Pancreas (tissue), 10 donors: Measurements from ENCODE around the gene ZBTB25. TPM values are rescaled to one million over a fixed set of nuclear protein-coding genes. Genes with fewer than 3 reads are reported as not detected.

Experiments used
- ATAC-seq, 4 donors: fragments of 200-7000 bp; cut with Tn5 transposase; one replicate each; pipeline versions ENCODE4 v1.8.0 to v1.9.1; 2020; ENCODE audit warnings: mild to moderate bottlenecking in 4 of 4, moderate library complexity in 4 of 4
- DNase-seq, 6 donors: peaks; one replicate each; pipeline ENCODE4 v3.0.0-alpha.2; 2020
- FAIRE-seq: peaks from 2 replicates; lab custom pipeline; 2012; peaks lifted over from hg19 to GRCh38; lab: Jason Lieb, UNC
- H3K27ac ChIP-seq, 4 donors: fragments of 200-600 bp; sonication (generic); 1 replicate in 3 of 4; 2 replicates in 1 of 4; pipeline versions ENCODE4 v1.5.0 to v1.8.0; 2020
- H3K27me3 ChIP-seq, 4 donors: fragments of 200-600 bp; one replicate each; pipeline ENCODE4 v1.8.0; 2021
- H3K36me3 ChIP-seq, 3 donors: fragments of 200-600 bp; sonication (generic) in 1 of 3; one replicate each; pipeline versions ENCODE4 v1.5.0 to v1.8.0; 2020 to 2021
- H3K4me1 ChIP-seq, 3 donors: fragments of 200-600 bp; one replicate each; pipeline ENCODE4 v1.8.0; 2021
- H3K4me3 ChIP-seq, 4 donors: fragments of 200-600 bp; sonication (generic) in 2 of 4; one replicate each; pipeline versions ENCODE4 v1.5.0 to v1.8.0; 2020 to 2021
- H3K9me3 ChIP-seq, 4 donors: fragments of 200-600 bp; one replicate each; pipeline ENCODE4 v1.8.0; 2021
- CTCF ChIP-seq, 4 donors: fragments of 200-600 bp; sonication (generic) in 3 of 4; IDR thresholded peaks; one replicate each; pipeline versions ENCODE4 v1.5.0 to v1.8.0; 2021; ENCODE audit warnings: antibody characterized with exemption in 4 of 4
- WGBS, 2 donors: extraction: QIAGEN DNeasy Blood & Tissue Kit; methylation state at CpG; one replicate each; pipeline ENCODE4 v1.1.7; 2013; 5-methylcytosine and 5-hydroxymethylcytosine counted together
- intact Hi-C, 3 donors: fragments of 100-400 bp; cut with DNase I; formaldehyde crosslinking; loops; one replicate each; pipeline versions ENCODE4 v1.11.1 to v1.14.2; 2022
- polyA plus RNA-seq, 2 donors: library from polyadenylated mRNA; stranded (reverse); fragments of 200-250 nt; gene quantifications; one replicate each; pipeline ENCODE4 v1.2.3, GENCODE V29; 2013
- total RNA-seq, 6 donors: library from RNA; stranded (reverse); fragmentation: NEBNext Ultra II Directional in 4 of 6; extraction: Animal tissue kit (Norgen Biotek cat#: 25700) in 4 of 6; gene quantifications; one replicate each; pipeline versions ENCODE4 v1.2.1 to v1.2.4, GENCODE V29; 2021 to 2023
- donor health status: healthy with polysubstance abuse.
- donor health status: DM: no; HTN: no; CAD: no; lungs with moderate emphysema.
- donor health status: DM: no; HTN: no; CAD: no.
- donor health status: control.
- donor health status: control.
- donor health status: Bipolar disorder and iron deficiency.
- donor health status: DM: yes; HTN: yes; CAD: no.
- donor health status: DM: no; HTN: no; CAD: no.
- donor health status: DM: no; HTN: no; CAD: no.
- donor health status: DM: yes; HTN: yes; CAD: no.

The ZBTB25 gene
- total and polyA plus RNA-seq, 8 donors = 2.9 to 8.1 (median 5.6) TPM

- TF ChIP-seq CTCF (IDR thresholded peaks at IDR 0.05) = no peak
- no peak for FAIRE-seq
- Histone ChIP-seq H3K27me3 (no peaks in the 10 kb centered on the region), H3K27ac (peak overlapping the region in 1 of 4 donors; percentile 27), H3K4me3 (peak overlapping the region; percentile 50 to 85 (median 62)), H3K36me3 (no peaks in the 10 kb centered on the region), H3K9me3 (no peaks in the 10 kb centered on the region), H3K4me1 (peaks cover 4 to 10% (median 6%) of the 10 kb centered on the region in 3 donors)
- 7% methylated on average over 15 of the region's 15 CpGs for WGBS, 2 donors
- intact Hi-C loops = no loop called here
- ATAC-seq = peak; percentile 33 to 47 (median 42)
- no peak for DNase-seq
Observed at GRCh38 chr14:64465831-64466554, 37.6 kb downstream of the ZBTB25 start.

- peak; percentile 89 to 97 (median 94) for ATAC-seq
- Histone ChIP-seq H3K4me1 (peaks cover 4 to 10% (median 6%) of the 10 kb centered on the region in 3 donors), H3K27ac (peak within 1 kb of the TSS in 1 of 4 donors; percentile 27), H3K27me3 (no peaks in the 10 kb centered on the region), H3K36me3 (no peaks in the 10 kb centered on the region), H3K4me3 (peak within 1 kb of the TSS; percentile 50 to 85 (median 62)), H3K9me3 (no peaks in the 10 kb centered on the region)
- 1% methylated on average over 63 to 74 of the region's 74 CpGs for WGBS, 2 donors
- peak; percentile 60 to 88 (median 70) for DNase-seq
- intact Hi-C loops = no loop called here
- TF ChIP-seq CTCF (IDR thresholded peaks at IDR 0.05) = no peak
- FAIRE-seq = no peak
Observed at GRCh38 chr14:64465191-64465822, 38.3 kb downstream of the ZBTB25 start, which contains the start of gene AKAP5. AKAP5 (plus strand) TSS chr14:64465499; CDS start chr14:64468395, 2,896 bp downstream.

GRCh38 chr14:64464651-64465050 lies 39.0 kb downstream of the ZBTB25 start:
- H3K4me3 ChIP-seq = peak overlapping the region; percentile 50 to 85 (median 62)
- TF ChIP-seq CTCF (IDR thresholded peaks at IDR 0.05) = no peak
- no peaks in the 10 kb centered on the region for H3K27me3 ChIP-seq
- peak in 3 of 4 donors; percentile 3 to 24 (median 20) for ATAC-seq
- peaks cover 0 to 4% (median 0%) of the 10 kb centered on the region in 3 donors for H3K36me3 ChIP-seq
- peaks cover 4 to 10% (median 6%) of the 10 kb centered on the region in 3 donors for H3K4me1 ChIP-seq
- no peak for FAIRE-seq
- WGBS, 2 donors = 6 to 11% methylated on average over 6 of the region's 6 CpGs
- no peak overlapping the region for H3K27ac ChIP-seq
- DNase-seq = no peak
- no peaks in the 10 kb centered on the region for H3K9me3 ChIP-seq
- intact Hi-C loops = no loop called here

GRCh38 chr14:64463873-64464272 lies 39.8 kb downstream of the ZBTB25 start:
- WGBS, 2 donors = 91 to 92% methylated on average over 6 of the region's 6 CpGs
- Histone ChIP-seq H3K36me3 (peaks cover 0 to 4% (median 0%) of the 10 kb centered on the region in 3 donors), H3K9me3 (no peaks in the 10 kb centered on the region), H3K27me3 (no peaks in the 10 kb centered on the region), H3K4me1 (peaks cover 4 to 10% (median 6%) of the 10 kb centered on the region in 3 donors), H3K27ac (no peak overlapping the region), H3K4me3 (no peak overlapping the region)
- intact Hi-C loops = no loop called here
- FAIRE-seq (no peak), DNase-seq (no peak), ATAC-seq (no peak)
- no peak for TF ChIP-seq CTCF (IDR thresholded peaks at IDR 0.05)
